T-helper 17 cell (primary cell): ENCODE measurements around the gene HSDL2. TPM values are rescaled to one million over a fixed set of nuclear protein-coding genes. Genes with fewer than 3 reads are reported as not detected.

Source experiments
- ATAC-seq: fragments of 150-1000 bp; cut with Tn5 transposase; 2 replicates; pipeline ENCODE4 v1.10.0; 2021; ENCODE audit warnings: mild to moderate bottlenecking, moderate library complexity
- DNase-seq, 3 donors: peaks; one replicate each; pipeline versions ENCODE4 v3.0.0 to v3.0.0-alpha.2; 2020 to 2021
- H3K9me3 ChIP-seq: one replicate; pipeline ENCODE4 v1.7.0; 2013; ENCODE audit warnings: low read length, mild to moderate bottlenecking; ENCODE audit not compliant: control insufficient read depth, poor library complexity, severe bottlenecking
- H3K27ac Mint-ChIP-seq: one replicate; pipeline ENCODE4 v1.8.0; 2022; ENCODE audit warnings: mild to moderate bottlenecking, moderate library complexity, mixed read lengths
- H3K27me3 Mint-ChIP-seq: one replicate; pipeline ENCODE4 v1.8.0; 2022; ENCODE audit warnings: mixed read lengths
- H3K36me3 Mint-ChIP-seq: one replicate; pipeline ENCODE4 v1.8.0; 2022; ENCODE audit warnings: low read depth, mixed read lengths
- H3K4me1 Mint-ChIP-seq: one replicate; pipeline ENCODE4 v1.8.0; 2022; ENCODE audit warnings: mild to moderate bottlenecking, mixed read lengths
- H3K4me3 Mint-ChIP-seq: one replicate; pipeline ENCODE4 v1.8.0; 2022; ENCODE audit warnings: mild to moderate bottlenecking, moderate library complexity, mixed read lengths
- total RNA-seq, 4 donors: library from RNA in 2 of 4; stranded (reverse) in 2 of 4; gene quantifications; one replicate each; pipeline ENCODE4 v1.2.3 and lab custom pipeline; 2022 to 2026

HSDL2 gene
- total RNA-seq = 10 to 100 TPM in 1 of 2 donors, 1 to 10 TPM in 1; 7.9 to 10.1 TPM
- total RNA-seq (lab: John Stamatoyannopoulos, UW) = 14.5 to 25.4 reads per million in 2 donors

DNA sequence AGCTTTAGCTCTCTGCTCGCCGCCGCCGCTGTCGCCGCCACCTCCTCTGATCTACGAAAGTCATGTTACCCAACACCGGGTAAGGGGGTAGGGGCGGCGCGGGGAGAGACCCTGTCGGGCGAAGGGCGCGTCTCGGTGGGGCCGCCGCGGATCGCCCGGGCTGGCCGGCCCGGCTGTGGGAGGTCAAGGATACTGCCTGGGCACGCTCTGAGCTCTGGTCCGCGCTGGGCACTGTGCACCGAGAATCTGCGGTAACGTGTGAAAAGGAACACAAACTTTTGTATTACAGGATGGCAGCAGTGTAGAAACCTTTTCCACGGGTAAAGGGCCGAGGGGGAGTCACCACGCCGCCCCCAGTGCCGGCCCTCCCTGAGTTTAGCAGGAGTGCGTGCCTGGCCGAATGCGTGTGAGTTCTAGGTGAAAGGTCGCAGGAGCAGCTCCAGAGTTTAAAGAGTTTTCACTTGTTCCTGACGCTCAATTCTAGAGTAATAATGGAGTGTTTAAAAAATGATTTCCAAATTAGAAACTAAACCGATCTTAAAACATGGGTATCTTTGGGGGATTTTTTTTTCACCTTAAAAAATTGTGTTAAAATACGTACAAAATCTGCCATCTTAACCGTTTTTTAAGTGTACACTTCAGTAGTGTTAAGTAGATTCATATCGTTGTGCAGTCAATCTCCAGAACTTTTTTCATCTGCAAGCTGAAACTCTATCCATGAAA is at the start of gene HSDL2:
Gene HSDL2 (plus strand): TSS at position 7 of the 723 bp plus-strand sequence. CDS start 56 bp downstream, at position 63.
- no peaks in the 10 kb centered on the region for H3K9me3 ChIP-seq
- ATAC-seq (peak; percentile 20), DNase-seq (no peak)
- peaks cover 46% of the 10 kb centered on the region for H3K4me1 Mint-ChIP-seq
- peak within 1 kb of the TSS; percentile 100 for H3K4me3 Mint-ChIP-seq
- H3K36me3 Mint-ChIP-seq = peaks cover 5% of the 10 kb centered on the region
- H3K27me3 Mint-ChIP-seq = no peaks in the 10 kb centered on the region
- peak within 1 kb of the TSS; percentile 97 for H3K27ac Mint-ChIP-seq

GRCh38 chr9:112331674-112331952 is 48.3 kb upstream of the HSDL2 start:
- no peaks in the 10 kb centered on the region for H3K9me3 ChIP-seq
- peaks cover 41% of the 10 kb centered on the region for H3K4me1 Mint-ChIP-seq

GRCh38 chr9:112332214-112332613 is 47.7 kb upstream of the HSDL2 start:
- no peaks in the 10 kb centered on the region for H3K36me3 Mint-ChIP-seq
- peak overlapping the region; percentile 91 for H3K4me3 Mint-ChIP-seq
- H3K4me1 Mint-ChIP-seq = peaks cover 41% of the 10 kb centered on the region
- DNase-seq (no peak), ATAC-seq (no peak)
- H3K27ac Mint-ChIP-seq = peak overlapping the region; percentile 95
- H3K9me3 ChIP-seq = no peaks in the 10 kb centered on the region
- H3K27me3 Mint-ChIP-seq = no peaks in the 10 kb centered on the region

More at GRCh38 chr9:112331674-112331952, 48.3 kb upstream of the HSDL2 start:
- Mint-ChIP-seq H3K27ac (peak overlapping the region; percentile 95), H3K27me3 (no peaks in the 10 kb centered on the region), H3K4me3 (peak overlapping the region; percentile 91), H3K36me3 (no peaks in the 10 kb centered on the region)
- DNase-seq (no peak), ATAC-seq (no peak)

GRCh38 chr9:112332674-112332976 is 47.3 kb upstream of the HSDL2 start:
- H3K9me3 ChIP-seq = no peaks in the 10 kb centered on the region
- peak overlapping the region; percentile 91 for H3K4me3 Mint-ChIP-seq
- peak overlapping the region; percentile 95 for H3K27ac Mint-ChIP-seq
- H3K4me1 Mint-ChIP-seq = peaks cover 40% of the 10 kb centered on the region
- DNase-seq (no peak), ATAC-seq (no peak)
- no peaks in the 10 kb centered on the region for H3K36me3 Mint-ChIP-seq
- no peaks in the 10 kb centered on the region for H3K27me3 Mint-ChIP-seq

- Mint-ChIP-seq H3K27me3 (no peaks in the 10 kb centered on the region), H3K4me1 (peaks cover 37% of the 10 kb centered on the region), H3K27ac (peak within 1 kb of the TSS; percentile 95), H3K4me3 (peak within 1 kb of the TSS; percentile 94), H3K36me3 (no peaks in the 10 kb centered on the region)
- H3K9me3 ChIP-seq = no peaks in the 10 kb centered on the region
- ATAC-seq (peak; percentile 66), DNase-seq (peak; percentile 70 to 76 (median 75))
Observed at GRCh38 chr9:112332977-112333638, 46.8 kb upstream of the HSDL2 start, which contains the start of gene PTBP3. Gene PTBP3, minus strand, starts transcription at chr9:112333619. Its CDS starts 35,754 bp downstream, at chr9:112297865.

- H3K4me3 Mint-ChIP-seq = peak overlapping the region; percentile 94
Observed at GRCh38 chr9:112333639-112334431, 46.1 kb upstream of the HSDL2 start.

GRCh38 chr9:112334432-112334841 is 45.5 kb upstream of the HSDL2 start:
- H3K27me3 Mint-ChIP-seq = no peaks in the 10 kb centered on the region
- peak overlapping the region; percentile 94 for H3K4me3 Mint-ChIP-seq
- peak; percentile 9 for ATAC-seq
- H3K36me3 Mint-ChIP-seq = no peaks in the 10 kb centered on the region
- peak overlapping the region; percentile 95 for H3K27ac Mint-ChIP-seq
- peaks cover 30% of the 10 kb centered on the region for H3K4me1 Mint-ChIP-seq
- H3K9me3 ChIP-seq = no peaks in the 10 kb centered on the region
- no peak for DNase-seq

More at GRCh38 chr9:112333639-112334431, 46.1 kb upstream of the HSDL2 start:
- no peaks in the 10 kb centered on the region for H3K36me3 Mint-ChIP-seq
- H3K4me1 Mint-ChIP-seq = peaks cover 32% of the 10 kb centered on the region
- peak overlapping the region; percentile 95 for H3K27ac Mint-ChIP-seq
- H3K27me3 Mint-ChIP-seq = no peaks in the 10 kb centered on the region
- ATAC-seq (peak; percentile 87), DNase-seq (peak; percentile 85 to 97 (median 95))
- no peaks in the 10 kb centered on the region for H3K9me3 ChIP-seq

DNA sequence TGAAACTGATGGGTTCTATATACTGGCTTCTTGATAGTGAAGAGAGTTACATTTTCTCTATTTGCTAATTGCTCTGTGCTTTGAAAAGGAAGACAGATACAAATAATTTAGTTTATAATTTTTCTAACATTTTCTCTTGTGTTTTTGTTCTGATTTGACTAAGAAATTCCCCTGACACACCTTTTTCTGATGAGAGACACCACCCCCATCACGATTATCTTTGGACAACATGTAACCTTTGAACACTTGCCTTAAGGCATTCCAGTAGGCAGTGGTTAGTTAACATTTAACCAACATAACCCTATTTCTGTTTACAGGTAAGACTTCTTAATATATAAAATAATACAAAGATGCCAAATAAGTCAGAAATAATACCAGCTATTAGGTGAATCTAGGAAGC is 42.4 kb upstream of the HSDL2 start:
- peaks cover 9% of the 10 kb centered on the region for H3K4me1 Mint-ChIP-seq
- H3K9me3 ChIP-seq = no peaks in the 10 kb centered on the region
- H3K27me3 Mint-ChIP-seq = no peaks in the 10 kb centered on the region
- DNase-seq = no peak
- no peak overlapping the region for H3K27ac Mint-ChIP-seq
- no peak for ATAC-seq
- no peaks in the 10 kb centered on the region for H3K36me3 Mint-ChIP-seq
- H3K4me3 Mint-ChIP-seq = no peak overlapping the region

GRCh38 chr9:112338561-112338960 is 41.3 kb upstream of the HSDL2 start:
- H3K9me3 ChIP-seq = no peaks in the 10 kb centered on the region
- ATAC-seq = no peak
- H3K27me3 Mint-ChIP-seq = no peaks in the 10 kb centered on the region
- H3K4me3 Mint-ChIP-seq = no peak overlapping the region
- no peak for DNase-seq
- H3K36me3 Mint-ChIP-seq = no peaks in the 10 kb centered on the region
- peaks cover 9% of the 10 kb centered on the region for H3K4me1 Mint-ChIP-seq
- H3K27ac Mint-ChIP-seq = no peak overlapping the region

GRCh38 chr9:112339886-112340285 is 40.0 kb upstream of the HSDL2 start:
- Mint-ChIP-seq H3K27ac (no peak overlapping the region), H3K4me1 (peaks cover 3% of the 10 kb centered on the region), H3K27me3 (no peaks in the 10 kb centered on the region), H3K4me3 (no peak overlapping the region), H3K36me3 (no peaks in the 10 kb centered on the region)
- no peak for ATAC-seq
- H3K9me3 ChIP-seq = no peaks in the 10 kb centered on the region
- DNase-seq = no peak

DNA sequence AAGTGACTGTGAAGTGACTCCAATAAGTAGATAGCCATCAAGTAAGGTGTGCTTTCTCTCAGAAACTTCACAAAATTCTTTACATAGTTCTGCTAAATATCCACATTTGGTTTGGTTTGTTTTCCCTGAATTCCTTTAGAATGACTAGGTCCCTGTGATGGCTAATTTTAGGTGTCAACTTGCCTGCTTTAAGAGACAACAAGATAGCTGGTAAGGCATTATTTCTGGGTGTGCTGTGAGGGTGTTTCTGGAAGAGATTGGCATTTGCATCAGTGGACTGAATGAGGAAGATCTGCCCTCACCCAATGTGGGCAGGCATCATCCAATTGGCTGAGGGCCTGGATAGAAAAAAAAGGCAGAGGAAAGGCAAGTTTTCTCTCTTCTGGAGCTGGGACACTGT is 38.2 kb upstream of the HSDL2 start:
- no peak for DNase-seq
- no peaks in the 10 kb centered on the region for H3K27me3 Mint-ChIP-seq
- H3K9me3 ChIP-seq = no peaks in the 10 kb centered on the region
- ATAC-seq = no peak
- H3K27ac Mint-ChIP-seq = no peak overlapping the region
- H3K4me1 Mint-ChIP-seq = peaks cover 3% of the 10 kb centered on the region
- no peak overlapping the region for H3K4me3 Mint-ChIP-seq
- H3K36me3 Mint-ChIP-seq = no peaks in the 10 kb centered on the region

DNA sequence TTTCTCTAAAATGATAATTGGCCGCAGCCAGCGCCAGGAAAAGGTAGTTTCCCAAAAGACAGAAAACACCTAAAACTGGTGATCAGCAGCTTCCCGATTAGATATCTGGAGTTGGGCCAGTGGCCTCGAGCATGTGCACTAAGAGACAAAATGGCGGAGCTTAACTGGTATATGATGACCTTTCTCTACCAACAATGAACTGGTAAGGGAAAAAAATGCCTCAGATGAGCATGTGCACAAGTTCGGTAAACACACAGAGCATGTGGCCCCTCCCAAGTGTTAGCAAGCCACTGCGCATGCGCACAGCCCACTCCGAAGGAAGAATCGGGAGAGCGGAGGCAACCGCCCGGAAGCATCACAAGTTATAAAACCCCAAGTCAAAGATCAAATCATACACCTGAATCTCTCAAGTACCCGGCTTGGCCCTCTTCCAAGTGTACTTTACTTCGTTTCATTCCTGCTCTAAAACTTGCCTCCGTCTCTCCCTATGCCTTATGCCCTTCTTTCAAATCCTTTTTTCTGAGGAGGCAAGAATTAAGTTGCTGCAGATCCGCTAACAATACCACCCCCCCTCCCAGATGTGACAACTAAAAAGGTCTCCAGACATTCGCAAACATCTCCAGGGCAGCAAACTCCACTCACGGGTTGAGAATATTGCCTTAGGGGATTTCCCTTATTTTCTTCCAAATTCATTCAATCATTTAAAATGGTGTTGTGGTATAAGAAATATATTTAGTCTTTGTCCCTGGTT is 31.5 kb upstream of the HSDL2 start:
- peak overlapping the region; percentile 87 for H3K4me3 Mint-ChIP-seq
- no peaks in the 10 kb centered on the region for H3K36me3 Mint-ChIP-seq
- H3K27me3 Mint-ChIP-seq = peaks cover 7% of the 10 kb centered on the region
- H3K27ac Mint-ChIP-seq = peak overlapping the region; percentile 72
- DNase-seq (peak; percentile 36 to 51 (median 46)), ATAC-seq (peak; percentile 69)
- H3K4me1 Mint-ChIP-seq = peaks cover 8% of the 10 kb centered on the region
- H3K9me3 ChIP-seq = no peaks in the 10 kb centered on the region

DNA sequence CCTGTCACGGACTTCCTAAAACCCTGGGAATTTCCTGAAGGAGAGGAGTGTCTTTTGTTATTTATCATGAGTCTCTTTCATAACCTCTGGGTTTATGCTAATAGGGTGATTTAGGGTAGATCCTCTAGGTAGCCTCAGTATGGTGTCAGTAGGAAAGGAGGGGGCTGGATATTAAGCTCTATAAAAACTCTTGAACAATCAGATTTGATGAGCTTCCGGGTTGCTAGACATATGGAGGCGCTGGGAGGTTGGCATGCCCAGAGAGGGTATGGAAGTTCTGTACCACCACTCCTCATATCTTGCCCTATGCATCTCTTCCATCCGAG is 30.9 kb upstream of the HSDL2 start:
- DNase-seq (no peak), ATAC-seq (no peak)
- Mint-ChIP-seq H3K27ac (peak overlapping the region; percentile 72), H3K4me3 (peak overlapping the region; percentile 87), H3K36me3 (no peaks in the 10 kb centered on the region), H3K4me1 (peaks cover 8% of the 10 kb centered on the region), H3K27me3 (peaks cover 7% of the 10 kb centered on the region)
- H3K9me3 ChIP-seq = no peaks in the 10 kb centered on the region
